GM12878 (cell line): ENCODE data around the gene GUK1. TPM values are rescaled to one million over a fixed set of nuclear protein-coding genes. Genes with fewer than 3 reads are reported as not detected.

Source experiments
- BCLAF1 ChIP-seq: fragments of 450-650 bp; IDR thresholded peaks from 2 replicates; pipeline ENCODE4 v1.6.1; 2017; ENCODE audit warnings: antibody characterized with exemption, mild to moderate bottlenecking, moderate library complexity
- CBX3 ChIP-seq: fragments of 200-600 bp; sonication (generic); IDR thresholded peaks from 2 replicates; pipeline ENCODE4 v1.6.1; 2016; ENCODE audit warnings: low read depth, borderline replicate concordance
- CEBPZ ChIP-seq: fragments of 150-350 bp; IDR thresholded peaks from 2 replicates; pipeline ENCODE4 v1.6.1; 2016; ENCODE audit warnings: low read depth, low read length
- IKZF1 ChIP-seq: fragments of 450-650 bp; conservative IDR thresholded peaks from 2 replicates; pipeline ENCODE4 v1.6.1; 2017; ENCODE audit warnings: antibody characterized with exemption, mild to moderate bottlenecking
- IRF3 ChIP-seq: fragments of 450-650 bp; IDR thresholded peaks from 2 replicates; pipeline ENCODE4 v1.6.1; 2014; ENCODE audit warnings: mild to moderate bottlenecking
- MLLT1 ChIP-seq: fragments of 450-650 bp; IDR thresholded peaks from 2 replicates; pipeline ENCODE4 v1.6.1; 2016; ENCODE audit warnings: mild to moderate bottlenecking
- PBX3 ChIP-seq: IDR thresholded peaks from 2 replicates; pipeline ENCODE4 v1.6.1; 2011; ENCODE audit warnings: mild to moderate bottlenecking, low read depth, low read length, moderate library complexity; ENCODE audit not compliant: insufficient replicate concordance
- PRDM15 ChIP-seq: fragments of 450-650 bp; formaldehyde crosslinking; IDR thresholded peaks from 2 replicates; pipeline ENCODE4 v1.4.0; 2020; ENCODE audit warnings: mild to moderate bottlenecking, moderate library complexity
- RUNX3 ChIP-seq: IDR thresholded peaks from 2 replicates; pipeline ENCODE4 v1.6.1; 2012; ENCODE audit warnings: low read length, inconsistent platforms
- SPI1 ChIP-seq: IDR thresholded peaks from 2 replicates; pipeline ENCODE4 v1.6.1; 2011; ENCODE audit warnings: low read depth, mild to moderate bottlenecking, low read length, moderate library complexity, borderline replicate concordance; ENCODE audit not compliant: insufficient read depth
- TCF3 ChIP-seq: IDR thresholded peaks from 2 replicates; pipeline ENCODE4 v1.6.1; 2012; ENCODE audit warnings: low read depth, mild to moderate bottlenecking, low read length, borderline replicate concordance; ENCODE audit not compliant: insufficient read depth
- polyA plus RNA-seq, 11 experiments: library from polyadenylated mRNA; depleted of rRNA in 4 of 11; unstranded in 6 of 11; stranded (reverse) in 5 of 11; fragments of >200 nt; fragmentation: Nextera tagmentation in 4 of 11; fragmentation: Illumina TruSeq in 1 of 11; extraction: Ambion mirVana in 4 of 11; extraction: Trizol in 1 of 11; gene quantifications; 1 replicate in 1 of 11; 2 replicates in 10 of 11; pipeline versions ENCODE4 v1.2.1 to v1.2.3, GENCODE V29; 2011 to 2016; ENCODE audit warnings: inconsistent platforms in 2 of 11, missing spikeins in 2 of 11, low read depth in 1 of 11
- total RNA-seq, 4 experiments: library from RNA; depleted of rRNA in 3 of 4; stranded (reverse); fragments of >200 nt in 3 of 4; fragmentation: Illumina TruSeq in 1 of 4; extraction: Trizol in 1 of 4; gene quantifications; 2 replicates each; pipeline versions ENCODE4 v1.2.1 to v1.2.3, GENCODE V29; 2013 to 2021

GUK1 gene
- total and polyA plus RNA-seq, 10 of the 15 experiments (the other 5 are each of a cell fraction or from before 2014, with no cell fraction given), result 6.3 to 357 (median 203) TPM

- TF ChIP-seq PRDM15 (peak; percentile 88), TCF3 (peak; percentile 82; the same call in 1 of the 2 replicates), RUNX3 (0 out of 2 replicates have a peak, but pooled peaks have one; percentile 35), MLLT1 (no peak), CBX3 (no peak), SPI1 (no peak), PBX3 (peak; percentile 70), BCLAF1 (peak; percentile 69; the same call in 1 of the 2 replicates), CEBPZ (no peak), IRF3 (peak; percentile 76), IKZF1 (peak; percentile 97)
These were observed 25.5 kb downstream of the GUK1 start, which contains the start of gene IBA57 (continued) for GRCh38 chr1:228165372-228166169.
